Loucy (cell line): ENCODE data around the gene FAM43B.
A peak's percentile ranks its signal among the peaks of the same experiment; 100 is the strongest.

Experiments used
- H2AFZ ChIP-seq: fragments of 200-600 bp; sonication (generic); 2 replicates; pipeline ENCODE4 v1.6.0; 2016; ENCODE audit warnings: antibody characterized with exemption, mild to moderate bottlenecking, low read length, moderate library complexity
- H3F3A ChIP-seq: fragments of 200-600 bp; 2 replicates; pipeline ENCODE4 v1.6.0; 2016; ENCODE audit warnings: antibody characterized with exemption, low read depth, mild to moderate bottlenecking
- H3K27me3 ChIP-seq: fragments of 200-600 bp; sonication (generic); 2 replicates; pipeline ENCODE4 v1.6.1; 2014; ENCODE audit warnings: low read length, mild to moderate bottlenecking; ENCODE audit not compliant: insufficient read depth, poor library complexity, severe bottlenecking
- H3K36me3 ChIP-seq: fragments of 200-600 bp; sonication (generic); 2 replicates; pipeline ENCODE4 v1.6.1; 2016; ENCODE audit warnings: low read length; ENCODE audit not compliant: insufficient read depth
- H3K4me1 ChIP-seq: fragments of 200-600 bp; sonication (generic); 2 replicates; pipeline ENCODE4 v1.5.1; 2014; ENCODE audit warnings: low read length, mild to moderate bottlenecking; ENCODE audit not compliant: insufficient read depth, poor library complexity, severe bottlenecking
- H3K4me2 ChIP-seq: fragments of 200-600 bp; sonication (generic); 2 replicates; pipeline ENCODE4 v1.6.0; 2014; ENCODE audit warnings: antibody characterized with exemption, low read length, low read depth, mild to moderate bottlenecking; ENCODE audit not compliant: poor library complexity, severe bottlenecking
- H3K4me3 ChIP-seq: fragments of 200-600 bp; sonication (generic); 2 replicates; pipeline ENCODE4 v1.5.1; 2014; ENCODE audit warnings: low read length, mild to moderate bottlenecking, mixed read lengths; ENCODE audit not compliant: poor library complexity, severe bottlenecking
- H3K79me2 ChIP-seq: fragments of 200-600 bp; sonication (generic); 2 replicates; pipeline ENCODE4 v1.6.1; 2014; ENCODE audit warnings: low read length; ENCODE audit not compliant: insufficient read depth
- H3K9ac ChIP-seq: fragments of 200-600 bp; sonication (generic); 2 replicates; pipeline ENCODE4 v1.6.0; 2014; ENCODE audit warnings: mild to moderate bottlenecking, low read depth, low read length, moderate library complexity; ENCODE audit not compliant: poor library complexity, severe bottlenecking
- H3K9me2 ChIP-seq: fragments of 200-600 bp; sonication (generic); replicated peaks from 2 replicates; pipeline ENCODE4 v1.6.1; 2016; ENCODE audit warnings: low read depth, low read length, mixed read lengths
- H3K9me3 ChIP-seq: fragments of 200-600 bp; sonication (generic); 2 replicates; pipeline ENCODE4 v1.6.1; 2014; ENCODE audit warnings: mild to moderate bottlenecking, antibody characterized with exemption, low read length, low read depth; ENCODE audit not compliant: insufficient read depth
- H4K20me1 ChIP-seq: fragments of 200-600 bp; sonication (generic); 2 replicates; pipeline ENCODE4 v1.6.0; 2014; ENCODE audit warnings: antibody characterized with exemption, low read length, mild to moderate bottlenecking; ENCODE audit not compliant: insufficient read depth, poor library complexity, severe bottlenecking
- EZH2phosphoT487 ChIP-seq: fragments of 200-600 bp; IDR thresholded peaks from 2 replicates; pipeline ENCODE4 v1.6.1; 2018; ENCODE audit warnings: antibody characterized with exemption, mild to moderate bottlenecking, moderate library complexity, borderline replicate concordance
- TF ChIP-seq, protein P1 (sequence below): fragments of 200-600 bp; sonication (generic); conservative IDR thresholded peaks from 2 replicates; pipeline ENCODE4 v1.5.1; 2014; ENCODE audit warnings: mild to moderate bottlenecking, antibody characterized with exemption, low read length

FAM43B gene

DNA sequence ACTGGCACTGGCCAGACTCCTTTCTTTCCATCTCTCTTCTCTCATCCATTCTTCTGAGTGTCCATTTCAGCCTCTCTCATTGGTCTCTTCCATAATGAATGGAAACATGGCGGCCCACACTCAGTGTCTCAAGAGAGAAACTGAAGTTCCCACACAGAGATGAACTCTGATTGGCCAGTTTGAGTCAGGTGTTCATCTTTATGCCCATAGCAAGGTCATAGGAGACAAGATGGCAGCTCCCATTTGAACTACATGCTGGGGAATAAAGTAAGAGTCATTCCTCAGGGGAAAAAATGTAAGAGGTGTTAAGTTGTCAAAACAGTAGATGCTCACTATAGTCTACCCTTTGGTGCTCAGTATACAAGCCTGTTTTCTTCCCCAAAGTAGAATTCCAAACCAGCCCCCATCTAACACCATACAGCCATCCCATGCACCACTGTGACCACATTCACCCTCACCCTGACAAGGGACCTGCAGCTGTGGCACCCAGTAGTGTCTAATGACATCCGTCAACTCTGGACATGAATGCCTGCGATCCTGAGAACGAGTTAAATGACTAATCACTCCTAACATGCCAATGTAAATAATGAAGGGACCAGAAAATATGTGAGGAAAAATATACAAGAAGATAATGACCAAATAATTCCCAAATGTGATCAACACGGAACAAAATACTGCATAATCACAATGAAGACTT is 48.9 kb downstream of the FAM43B start:
- peaks cover 3% of the 10 kb centered on the region for H3K4me1 ChIP-seq
- H2AFZ ChIP-seq = peak overlapping the region; percentile 77; the same call in 1 of the 2 replicates
- no peaks in the 10 kb centered on the region for H3K79me2 ChIP-seq
- H3K27me3 ChIP-seq = no peaks in the 10 kb centered on the region
- TF ChIP-seq, protein P1, sequence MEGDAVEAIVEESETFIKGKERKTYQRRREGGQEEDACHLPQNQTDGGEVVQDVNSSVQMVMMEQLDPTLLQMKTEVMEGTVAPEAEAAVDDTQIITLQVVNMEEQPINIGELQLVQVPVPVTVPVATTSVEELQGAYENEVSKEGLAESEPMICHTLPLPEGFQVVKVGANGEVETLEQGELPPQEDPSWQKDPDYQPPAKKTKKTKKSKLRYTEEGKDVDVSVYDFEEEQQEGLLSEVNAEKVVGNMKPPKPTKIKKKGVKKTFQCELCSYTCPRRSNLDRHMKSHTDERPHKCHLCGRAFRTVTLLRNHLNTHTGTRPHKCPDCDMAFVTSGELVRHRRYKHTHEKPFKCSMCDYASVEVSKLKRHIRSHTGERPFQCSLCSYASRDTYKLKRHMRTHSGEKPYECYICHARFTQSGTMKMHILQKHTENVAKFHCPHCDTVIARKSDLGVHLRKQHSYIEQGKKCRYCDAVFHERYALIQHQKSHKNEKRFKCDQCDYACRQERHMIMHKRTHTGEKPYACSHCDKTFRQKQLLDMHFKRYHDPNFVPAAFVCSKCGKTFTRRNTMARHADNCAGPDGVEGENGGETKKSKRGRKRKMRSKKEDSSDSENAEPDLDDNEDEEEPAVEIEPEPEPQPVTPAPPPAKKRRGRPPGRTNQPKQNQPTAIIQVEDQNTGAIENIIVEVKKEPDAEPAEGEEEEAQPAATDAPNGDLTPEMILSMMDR = no peak
- no peak for TF ChIP-seq EZH2phosphoT487
- no peak overlapping the region for H3K9ac ChIP-seq
- no peaks in the 10 kb centered on the region for H4K20me1 ChIP-seq
- no peaks in the 10 kb centered on the region for H3K36me3 ChIP-seq
- no peaks in the 10 kb centered on the region for H3K9me2 ChIP-seq
- no peaks in the 10 kb centered on the region for H3K9me3 ChIP-seq
- H3K4me3 ChIP-seq = no peak overlapping the region
- H3K4me2 ChIP-seq = no peak overlapping the region
- H3F3A ChIP-seq = no peaks in the 10 kb centered on the region

DNA sequence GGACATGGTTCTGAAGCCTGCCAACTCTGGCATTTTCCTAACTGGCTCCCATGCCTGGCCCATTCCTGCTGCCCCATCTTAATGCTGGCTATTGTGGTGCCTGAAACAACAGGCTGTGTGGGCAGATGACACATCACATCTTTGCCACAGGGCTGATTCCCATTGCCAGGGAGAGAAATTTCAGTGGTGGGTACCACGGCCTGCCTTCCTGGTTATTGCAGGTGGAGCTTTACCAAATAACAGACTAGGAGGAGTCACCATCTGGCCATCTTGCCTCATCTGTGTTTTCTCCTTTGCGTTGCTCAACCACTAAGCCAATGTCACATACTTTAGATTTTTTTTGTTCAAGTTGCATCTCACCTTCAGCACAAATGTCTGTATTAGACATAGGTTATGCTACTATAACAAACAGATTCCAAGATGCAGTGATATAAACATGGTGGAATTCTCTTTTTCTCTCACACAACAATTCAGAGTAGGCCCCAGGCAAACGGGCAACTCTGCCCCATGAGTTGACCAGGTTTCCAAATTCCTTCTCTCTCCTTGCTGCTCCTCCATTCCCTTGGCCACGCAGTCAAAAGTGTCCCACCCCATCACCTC is 50.6 kb downstream of the FAM43B start:
- Histone ChIP-seq H3K9ac (no peak overlapping the region), H2AFZ (no peak overlapping the region), H3K79me2 (no peaks in the 10 kb centered on the region), H3K9me3 (no peaks in the 10 kb centered on the region), H3F3A (no peaks in the 10 kb centered on the region), H3K27me3 (no peaks in the 10 kb centered on the region), H3K36me3 (no peaks in the 10 kb centered on the region), H3K9me2 (no peaks in the 10 kb centered on the region), H3K4me1 (no peaks in the 10 kb centered on the region), H4K20me1 (no peaks in the 10 kb centered on the region), H3K4me2 (no peak overlapping the region), H3K4me3 (no peak overlapping the region)
- TF ChIP-seq, protein P1 = no peak
- TF ChIP-seq EZH2phosphoT487 = no peak

DNA sequence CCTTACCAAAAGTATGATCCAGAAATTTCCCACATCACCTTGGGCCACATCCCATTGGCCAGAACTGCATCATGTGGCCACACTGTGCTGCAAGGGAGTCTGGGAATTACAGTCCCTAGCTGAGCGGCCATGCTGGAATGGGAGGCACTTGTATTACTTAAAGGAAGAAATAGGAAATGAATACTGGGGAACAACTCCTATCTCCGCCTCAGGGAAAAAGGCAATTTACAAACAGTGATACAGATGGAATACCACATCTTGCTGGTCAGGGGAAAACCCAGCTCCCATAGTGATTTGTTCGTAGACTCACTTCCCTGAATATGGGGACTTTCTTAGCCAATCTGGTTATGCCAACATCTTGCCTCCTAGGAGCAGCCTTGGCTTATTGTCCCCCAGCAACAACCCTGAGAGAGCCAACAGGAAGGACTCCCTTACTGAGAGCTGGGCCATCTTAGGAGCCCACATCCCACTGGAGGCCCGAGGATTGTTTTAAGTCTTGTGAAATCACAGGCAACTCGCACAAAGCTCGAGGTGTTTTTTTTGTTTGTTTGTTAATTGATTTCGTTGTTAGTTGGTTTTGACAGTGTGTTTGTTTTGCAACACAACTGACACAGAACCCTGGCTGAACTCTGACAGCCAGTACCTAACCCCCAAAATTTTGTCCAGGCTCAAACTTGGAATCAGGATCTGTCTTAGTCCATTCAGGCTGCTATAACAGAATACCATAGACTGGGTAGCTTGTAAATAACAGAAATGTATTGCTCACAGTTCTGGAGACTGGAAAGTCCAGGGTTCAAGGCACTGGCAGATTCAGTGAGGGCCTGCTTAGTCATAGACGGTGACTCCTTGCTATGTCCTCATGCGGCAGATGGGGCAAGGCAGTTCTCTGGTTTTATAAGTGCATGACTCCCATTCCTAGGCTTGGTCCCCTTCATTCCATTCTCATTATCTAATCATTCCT is 51.4 kb downstream of the FAM43B start:
- Histone ChIP-seq H3F3A (no peaks in the 10 kb centered on the region), H3K4me2 (no peak overlapping the region), H2AFZ (no peak overlapping the region), H3K27me3 (no peaks in the 10 kb centered on the region), H3K79me2 (no peaks in the 10 kb centered on the region), H3K9me2 (no peaks in the 10 kb centered on the region), H3K4me3 (no peak overlapping the region), H4K20me1 (no peaks in the 10 kb centered on the region), H3K4me1 (no peaks in the 10 kb centered on the region), H3K36me3 (no peaks in the 10 kb centered on the region), H3K9ac (no peak overlapping the region), H3K9me3 (no peaks in the 10 kb centered on the region)
- TF ChIP-seq, protein P1 = no peak
